H1 (cell line): ENCODE data around the gene AANAT. TPM values are rescaled to one million over a fixed set of nuclear protein-coding genes. Genes with fewer than 3 reads are reported as not detected.

Source experiments
- CTCF ChIA-PET: fragments of 300-600 bp; sonication (Branson Sonifier 250); formaldehyde crosslinking; loops from one replicate; lab custom pipeline; 2021; ENCODE audit not compliant: partially characterized antibody; lab: Charles Lee
- POLR2A ChIA-PET: fragments of 300-600 bp; sonication (Branson Sonifier 250); formaldehyde crosslinking; loops from one replicate; lab custom pipeline; 2021; ENCODE audit warnings: inconsistent platforms; ENCODE audit not compliant: partially characterized antibody; lab: Charles Lee
- DNase-seq, 2 experiments: peaks; one replicate each; pipeline versions ENCODE4 v3.0.0 to v3.0.0-alpha.2; 2010 to 2022; ENCODE audit warnings: low spot score in 2 of 2, low read depth in 1 of 2, mixed read lengths in 1 of 2
- FAIRE-seq: peaks from 2 replicates; lab custom pipeline; 2011; peaks lifted over from hg19 to GRCh38; lab: Jason Lieb, UNC
- H2AFZ ChIP-seq: 2 replicates; pipeline ENCODE4 v1.8.1; 2012; ENCODE audit warnings: low read length, inconsistent platforms
- H2AK5ac ChIP-seq: 2 replicates; pipeline ENCODE4 v1.6.1; 2013; ENCODE audit warnings: low read depth, low read length
- H2BK120ac ChIP-seq: replicated peaks from 2 replicates; pipeline ENCODE3; 2013; ENCODE audit warnings: low read depth, low read length, inconsistent platforms
- H2BK12ac ChIP-seq: 2 replicates; pipeline ENCODE4 v1.6.1; 2013; ENCODE audit warnings: low read depth, low read length
- H2BK15ac ChIP-seq: 2 replicates; pipeline ENCODE4 v1.6.1; 2013; ENCODE audit warnings: low read length
- H2BK20ac ChIP-seq: 2 replicates; pipeline ENCODE4 v1.6.1; 2013; ENCODE audit warnings: low read length
- H2BK5ac ChIP-seq: 2 replicates; pipeline ENCODE4 v1.6.1; 2013; ENCODE audit warnings: low read depth, low read length
- H3K14ac ChIP-seq: 2 replicates; pipeline ENCODE4 v1.6.1; 2013; ENCODE audit warnings: inconsistent platforms; ENCODE audit not compliant: insufficient read length
- H3K18ac ChIP-seq: 2 replicates; pipeline ENCODE4 v1.6.1; 2013; ENCODE audit warnings: low read length; ENCODE audit errors: extremely low read depth
- H3K23ac ChIP-seq: 2 replicates; pipeline ENCODE4 v1.6.1; 2013; ENCODE audit warnings: inconsistent platforms; ENCODE audit not compliant: insufficient read length
- H3K23me2 ChIP-seq: 2 replicates; pipeline ENCODE4 v1.6.1; 2013; ENCODE audit warnings: low read depth, low read length
- H3K27ac ChIP-seq: 2 replicates; pipeline ENCODE4 v1.6.1; 2011; ENCODE audit warnings: low read depth, low read length, inconsistent platforms
- H3K27me3 ChIP-seq, 4 experiments: replicated peaks in 1 of 4; 1 replicate in 1 of 4; 2 replicates in 3 of 4; pipeline versions ENCODE4 v1.6.1 to v1.8.1; 2011 to 2013; ENCODE audit warnings: low read length in 3 of 4, mild to moderate bottlenecking in 3 of 4, inconsistent platforms in 2 of 4, mixed read lengths in 2 of 4, moderate library complexity in 1 of 4; ENCODE audit not compliant: control insufficient read depth in 3 of 4, insufficient read depth in 3 of 4; ENCODE audit errors: extremely low read depth in 1 of 4
- H3K36me3 ChIP-seq, 4 experiments: 2 replicates each; pipeline versions ENCODE4 v1.6.1 to v1.8.1; 2011 to 2013; ENCODE audit warnings: mild to moderate bottlenecking in 4 of 4, low read length in 3 of 4, moderate library complexity in 2 of 4, control low read depth in 1 of 4, inconsistent platforms in 1 of 4; ENCODE audit not compliant: insufficient read depth in 4 of 4, control insufficient read depth in 2 of 4
- H3K4ac ChIP-seq: replicated peaks from 2 replicates; pipeline ENCODE3; 2013; ENCODE audit warnings: low read length, low read depth, mixed read lengths, inconsistent platforms; ENCODE audit not compliant: insufficient read length
- H3K4me1 ChIP-seq, 4 experiments: replicated peaks in 1 of 4; 1 replicate in 1 of 4; 2 replicates in 3 of 4; pipeline versions ENCODE4 v1.6.1 to v1.8.1; 2011 to 2013; ENCODE audit warnings: low read length in 3 of 4, inconsistent platforms in 2 of 4, mixed read lengths in 1 of 4; ENCODE audit not compliant: insufficient read depth in 4 of 4, control insufficient read depth in 3 of 4
- H3K4me2 ChIP-seq, 2 experiments: 2 replicates each; pipeline versions ENCODE4 v1.6.1 to v1.8.1; 2011 to 2013; ENCODE audit warnings: low read depth in 2 of 2, low read length in 2 of 2, control low read depth in 1 of 2, inconsistent platforms in 1 of 2, mild to moderate bottlenecking in 1 of 2; ENCODE audit not compliant: insufficient read depth in 1 of 2
- H3K4me3 ChIP-seq, 4 experiments: fragments of 200-600, 300-600 bp in 1 of 4; sonication (generic), shearing (Covaris generic), sonication (Bioruptor Twin) in 1 of 4; 2 replicates each; pipeline versions ENCODE4 v1.5.1 to v1.8.1; 2011 to 2016; ENCODE audit warnings: low read length in 4 of 4, low read depth in 3 of 4, control low read depth in 2 of 4, inconsistent platforms in 2 of 4, mild to moderate bottlenecking in 2 of 4, mixed read lengths in 1 of 4, moderate library complexity in 1 of 4; ENCODE audit not compliant: insufficient read depth in 2 of 4; ENCODE audit errors: extremely low read depth in 1 of 4
- H3K56ac ChIP-seq: replicated peaks from 2 replicates; pipeline ENCODE3; 2013; ENCODE audit warnings: low read depth, mild to moderate bottlenecking, mixed read lengths, low read length, inconsistent platforms; ENCODE audit not compliant: insufficient read length
- H3K79me1 ChIP-seq: 2 replicates; pipeline ENCODE4 v1.6.1; 2013; ENCODE audit warnings: low read depth, low read length, control low read depth
- H3K79me2 ChIP-seq, 2 experiments: 2 replicates each; pipeline versions ENCODE4 v1.6.1 to v1.8.1; 2012 to 2013; ENCODE audit warnings: low read length in 2 of 2, mild to moderate bottlenecking in 2 of 2, inconsistent platforms in 1 of 2; ENCODE audit not compliant: insufficient read depth in 2 of 2, control insufficient read depth in 1 of 2
- H3K9ac ChIP-seq, 4 experiments: replicated peaks in 1 of 4; 1 replicate in 1 of 4; 2 replicates in 3 of 4; pipeline versions ENCODE4 v1.6.1 to v1.8.1; 2011 to 2013; ENCODE audit warnings: low read depth in 3 of 4, low read length in 3 of 4, control low read depth in 2 of 4, mild to moderate bottlenecking in 2 of 4, moderate library complexity in 2 of 4, inconsistent platforms in 1 of 4; ENCODE audit errors: extremely low read depth in 1 of 4
- H3K9me3 ChIP-seq, 2 experiments: 2 replicates each; pipeline versions ENCODE4 v1.6.1 to v1.8.1; 2012 to 2013; ENCODE audit warnings: mild to moderate bottlenecking in 2 of 2, moderate library complexity in 2 of 2, control low read depth in 1 of 2, inconsistent platforms in 1 of 2, low read depth in 1 of 2, low read length in 1 of 2, mixed read lengths in 1 of 2; ENCODE audit not compliant: insufficient read depth in 2 of 2
- H4K20me1 ChIP-seq, 2 experiments: replicated peaks in 1 of 2; 2 replicates each; pipeline versions ENCODE3 to v1.8.1; 2011 to 2013; ENCODE audit warnings: inconsistent platforms in 2 of 2, low read length in 2 of 2, mild to moderate bottlenecking in 1 of 2; ENCODE audit not compliant: insufficient read depth in 2 of 2, control insufficient read depth in 1 of 2
- H4K5ac ChIP-seq: 2 replicates; pipeline ENCODE4 v1.6.1; 2013; ENCODE audit warnings: low read length, low read depth, mixed read lengths, inconsistent platforms; ENCODE audit not compliant: insufficient read length
- H4K8ac ChIP-seq: 2 replicates; pipeline ENCODE4 v1.8.0; 2013; ENCODE audit warnings: mild to moderate bottlenecking, moderate library complexity, low read length, inconsistent platforms; ENCODE audit not compliant: insufficient read depth; ENCODE audit errors: extremely low read depth
- H4K91ac ChIP-seq: replicated peaks from 2 replicates; pipeline ENCODE3; 2013; ENCODE audit warnings: low read length, mixed read lengths, inconsistent platforms; ENCODE audit not compliant: insufficient read length
- BCL11A ChIP-seq, 2 experiments: IDR thresholded peaks; one replicate each; pipeline ENCODE4 v1.6.1; 2011; ENCODE audit warnings: low read depth in 2 of 2, low read length in 2 of 2, mild to moderate bottlenecking in 2 of 2
- CBX8 ChIP-seq: fragments of 300-800, 300-1000 bp; sonication (generic); IDR thresholded peaks from 2 replicates; pipeline ENCODE4 v1.7.1; 2016; ENCODE audit warnings: low read depth, low read length, borderline replicate concordance
- CHD1 ChIP-seq: IDR thresholded peaks from 2 replicates; pipeline ENCODE4 v1.6.1; 2012; ENCODE audit warnings: low read depth, low read length, improper control_type of control experiment
- POU5F1 ChIP-seq: IDR thresholded peaks from 2 replicates; pipeline ENCODE4 v1.6.1; 2011; ENCODE audit warnings: low read depth, mild to moderate bottlenecking, low read length, moderate library complexity
- SIX5 ChIP-seq: IDR thresholded peaks from 2 replicates; pipeline ENCODE4 v1.6.1; 2011; ENCODE audit warnings: mild to moderate bottlenecking, low read depth, low read length
- SP2 ChIP-seq: IDR thresholded peaks from 2 replicates; pipeline ENCODE4 v1.6.1; 2012; ENCODE audit warnings: mild to moderate bottlenecking, low read length, inconsistent platforms
- TEAD4 ChIP-seq: IDR thresholded peaks from 2 replicates; pipeline ENCODE4 v1.6.1; 2012; ENCODE audit warnings: low read depth, low read length, inconsistent platforms, mixed read lengths
- WGBS, 2 experiments: shearing (Covaris generic) in 1 of 2; methylation state at CpG; one replicate each; pipeline versions ENCODE4 v1.1.6 to v1.1.7; 2013 to 2015; ENCODE audit warnings: low lambda C conversion rate in 2 of 2, mixed read lengths in 2 of 2, inconsistent platforms in 1 of 2, low coverage in 1 of 2, missing lambda C conversion rate in 1 of 2; ENCODE audit not compliant: insufficient replicate concordance in 2 of 2, insufficient coverage in 1 of 2, insufficient read length in 1 of 2; ENCODE audit errors: extremely low coverage in 1 of 2, missing lambda C conversion rate in 1 of 2; 5-methylcytosine and 5-hydroxymethylcytosine counted together
- polyA plus RNA-seq, 7 experiments: library from polyadenylated mRNA; depleted of rRNA in 3 of 7; stranded (reverse) in 5 of 7; unstranded in 2 of 7; fragments of >200 nt in 5 of 7; fragments of 200-250 nt in 2 of 7; gene quantifications; 1 replicate in 5 of 7; 2 replicates in 1 of 7; 4 replicates in 1 of 7; pipeline versions ENCODE4 v1.2.1 to v1.2.3, GENCODE V29; 2011 to 2013; ENCODE audit warnings: missing spikeins in 2 of 7, mixed read lengths in 2 of 7
- total RNA-seq: library from RNA; stranded (reverse); fragmentation: NEBNext Ultra II Directional; extraction: Animal tissue kit (Norgen Biotek cat#: 25700); gene quantifications from 2 replicates; pipeline ENCODE4 v1.2.1, GENCODE V29; 2021
- TF ChIP-seq, protein P1 (sequence below): IDR thresholded peaks from 2 replicates; pipeline ENCODE4 v1.6.1; 2011; ENCODE audit warnings: low read length, improper control_type of control experiment
- TF ChIP-seq, protein P2 (sequence below), 3 experiments: IDR thresholded peaks; 1 replicate in 2 of 3; 2 replicates in 1 of 3; pipeline versions ENCODE4 v1.5.1 to v1.6.1; 2011; ENCODE audit warnings: low read length in 3 of 3, mild to moderate bottlenecking in 3 of 3, inconsistent platforms in 2 of 3, low read depth in 1 of 3, moderate library complexity in 1 of 3; ENCODE audit not compliant: insufficient read depth in 1 of 3; ENCODE audit errors: control extremely low read depth in 1 of 3

Gene AANAT
- total and polyA plus RNA-seq, 2 of the 8 experiments (the other 6 are each of a cell fraction or from before 2014, with no cell fraction given) = 0.53 TPM; not detected in 1

DNA sequence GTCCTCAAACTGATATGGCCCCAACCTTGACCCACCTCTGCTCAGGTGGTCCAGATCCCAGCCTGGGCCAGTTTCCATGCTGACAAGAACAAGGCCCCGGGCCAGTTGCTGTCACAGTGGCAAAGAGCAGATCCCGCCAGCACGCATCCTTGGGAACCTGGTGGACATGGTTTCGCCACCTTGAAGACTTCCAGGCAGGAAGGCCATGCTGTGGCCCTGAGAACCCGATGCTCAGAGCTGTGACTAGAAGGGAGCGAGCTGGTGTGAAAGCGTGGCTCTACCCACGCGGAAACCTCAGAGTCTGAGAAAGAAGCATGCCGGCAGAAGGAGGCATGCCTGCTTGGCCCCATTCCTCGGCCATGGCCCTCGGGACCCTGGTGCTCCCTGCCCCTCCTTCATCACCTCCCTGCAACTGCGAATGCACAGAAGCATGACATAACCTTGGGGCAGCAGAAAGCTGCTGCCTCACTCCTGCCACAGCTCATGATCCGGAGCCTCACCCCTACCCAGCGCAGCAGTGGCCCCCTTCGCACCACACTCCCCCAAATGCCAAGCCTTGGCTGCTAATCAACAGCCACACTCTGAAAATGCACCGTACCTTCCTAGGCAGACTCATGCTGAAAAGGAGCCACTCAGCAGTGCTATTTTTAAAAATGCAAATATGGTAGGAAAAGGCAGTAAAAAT lies 47.7 kb upstream of the AANAT start:
- H4K8ac ChIP-seq = no peak overlapping the region; the same call in 1 of the 2 replicates
- peaks cover 0 to 14% (median 5%) of the 10 kb centered on the region in 4 experiments; a peak in 6 of 7 replicates for H3K4me1 ChIP-seq
- POLR2A ChIA-PET = interaction anchor here (1.4 to 2.0 kb wide), 2 partner anchors 8 to 15 kb away, joined by 3 to 5 read pairs; no protein-coding TSS in a partner anchor
- H3K4me3 ChIP-seq = no peak overlapping the region
- no peak overlapping the region for H2BK15ac ChIP-seq
- H3K23me2 ChIP-seq = no peaks in the 10 kb centered on the region
- no peak overlapping the region for H3K23ac ChIP-seq
- peaks cover 33% of the 10 kb centered on the region for H3K79me1 ChIP-seq
- no peak overlapping the region for H3K14ac ChIP-seq
- no peak overlapping the region for H2AFZ ChIP-seq
- no peak overlapping the region for H2AK5ac ChIP-seq
- peak overlapping the region; percentile 17 for H4K91ac ChIP-seq
- peaks cover 17 to 27% of the 10 kb centered on the region in 2 experiments for H4K20me1 ChIP-seq
- no peak for DNase-seq
- H3K36me3 ChIP-seq = 0 out of 8 replicates have a peak, but pooled peaks cover 0 to 4% (median 0%) of the 10 kb centered on the region in 4 experiments
- no peak overlapping the region for H2BK12ac ChIP-seq
- CTCF ChIA-PET = interaction anchor here (0.8 to 1.4 kb wide), 3 partner anchors 12 to 24 kb away, joined by 3 to 4 read pairs (median 3); no protein-coding TSS in a partner anchor
- H3K56ac ChIP-seq = no peak overlapping the region
- no peak overlapping the region for H2BK120ac ChIP-seq
- H3K9me3 ChIP-seq = no peaks in the 10 kb centered on the region
- no peak overlapping the region for H3K18ac ChIP-seq
- no peak overlapping the region for H3K4me2 ChIP-seq
- H3K27me3 ChIP-seq = no peaks in the 10 kb centered on the region
- no peak for FAIRE-seq
- no peak overlapping the region for H3K4ac ChIP-seq
- H2BK5ac ChIP-seq = no peak overlapping the region
- 91% methylated on average over 17 of the region's 17 CpGs; no CpG with 5 or more reads in 1 of the 2 experiments for WGBS, 2 experiments
- H3K79me2 ChIP-seq = peaks cover 6 to 87% of the 10 kb centered on the region in 2 experiments; a peak in 3 of 4 replicates
- no peak overlapping the region for H4K5ac ChIP-seq
- no peak overlapping the region for H3K27ac ChIP-seq
- H3K9ac ChIP-seq = no peak overlapping the region
- H2BK20ac ChIP-seq = no peak overlapping the region
- TF ChIP-seq CHD1 (no peak), CBX8 (no peak), SIX5 (no peak), BCL11A (IDR thresholded peaks at IDR 0.05; ENCODE audit: low read depth in 2 of 2, low read length in 2 of 2) (no peak), SP2 (no peak), TEAD4 (no peak), POU5F1 (no peak)
- TF ChIP-seq, protein P1, sequence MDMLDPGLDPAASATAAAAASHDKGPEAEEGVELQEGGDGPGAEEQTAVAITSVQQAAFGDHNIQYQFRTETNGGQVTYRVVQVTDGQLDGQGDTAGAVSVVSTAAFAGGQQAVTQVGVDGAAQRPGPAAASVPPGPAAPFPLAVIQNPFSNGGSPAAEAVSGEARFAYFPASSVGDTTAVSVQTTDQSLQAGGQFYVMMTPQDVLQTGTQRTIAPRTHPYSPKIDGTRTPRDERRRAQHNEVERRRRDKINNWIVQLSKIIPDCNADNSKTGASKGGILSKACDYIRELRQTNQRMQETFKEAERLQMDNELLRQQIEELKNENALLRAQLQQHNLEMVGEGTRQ = no peak
- TF ChIP-seq, protein P2, sequence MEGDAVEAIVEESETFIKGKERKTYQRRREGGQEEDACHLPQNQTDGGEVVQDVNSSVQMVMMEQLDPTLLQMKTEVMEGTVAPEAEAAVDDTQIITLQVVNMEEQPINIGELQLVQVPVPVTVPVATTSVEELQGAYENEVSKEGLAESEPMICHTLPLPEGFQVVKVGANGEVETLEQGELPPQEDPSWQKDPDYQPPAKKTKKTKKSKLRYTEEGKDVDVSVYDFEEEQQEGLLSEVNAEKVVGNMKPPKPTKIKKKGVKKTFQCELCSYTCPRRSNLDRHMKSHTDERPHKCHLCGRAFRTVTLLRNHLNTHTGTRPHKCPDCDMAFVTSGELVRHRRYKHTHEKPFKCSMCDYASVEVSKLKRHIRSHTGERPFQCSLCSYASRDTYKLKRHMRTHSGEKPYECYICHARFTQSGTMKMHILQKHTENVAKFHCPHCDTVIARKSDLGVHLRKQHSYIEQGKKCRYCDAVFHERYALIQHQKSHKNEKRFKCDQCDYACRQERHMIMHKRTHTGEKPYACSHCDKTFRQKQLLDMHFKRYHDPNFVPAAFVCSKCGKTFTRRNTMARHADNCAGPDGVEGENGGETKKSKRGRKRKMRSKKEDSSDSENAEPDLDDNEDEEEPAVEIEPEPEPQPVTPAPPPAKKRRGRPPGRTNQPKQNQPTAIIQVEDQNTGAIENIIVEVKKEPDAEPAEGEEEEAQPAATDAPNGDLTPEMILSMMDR (IDR thresholded peaks at IDR 0.05; ENCODE audit: control extremely low read depth in 1 of 3, insufficient read depth in 1 of 3, low read depth in 1 of 3, low read length in 3 of 3) = no peak
